HepG2 (cell line): ENCODE results near the gene TNFRSF11A. TPM values are rescaled to one million over a fixed set of nuclear protein-coding genes. Genes with fewer than 3 reads are reported as not detected.
A peak's percentile ranks its signal among the peaks of the same experiment; 100 is the strongest.

Experiments used
- BORCS8-MEF2B ChIP-seq: sonication (generic); formaldehyde crosslinking; IDR thresholded peaks from 2 replicates; pipeline ENCODE4 v1.8.0; 2022; ENCODE audit warnings: mild to moderate bottlenecking, missing genetic modification reagents
- CBX5 ChIP-seq: sonication (generic); formaldehyde crosslinking; IDR thresholded peaks from 2 replicates; pipeline ENCODE4 v1.4.0; 2020; ENCODE audit warnings: missing genetic modification reagents, borderline replicate concordance
- CEBPG ChIP-seq: IDR thresholded peaks from 2 replicates; pipeline ENCODE4 v1.6.1; 2016
- GABPA ChIP-seq, 2 experiments: IDR thresholded peaks; 2 replicates each; pipeline ENCODE4 v1.6.1; 2011 to 2016; ENCODE audit warnings: low read depth in 2 of 2, low read length in 1 of 2, missing biosample characterization in 1 of 2, missing genetic modification characterization in 1 of 2
- GATAD2A ChIP-seq: IDR thresholded peaks from 2 replicates; pipeline ENCODE4 v1.6.1; 2016
- HOXA9 ChIP-seq: sonication (generic); formaldehyde crosslinking; IDR thresholded peaks from 2 replicates; pipeline ENCODE4 v1.8.1; 2022; ENCODE audit warnings: missing genetic modification reagents, mild to moderate bottlenecking, moderate library complexity, borderline replicate concordance
- MAZ ChIP-seq, 2 experiments: sonication (generic) in 1 of 2; formaldehyde crosslinking in 1 of 2; IDR thresholded peaks; 2 replicates each; pipeline versions ENCODE4 v1.5.0 to v1.6.1; 2012 to 2020; ENCODE audit warnings: low read depth in 2 of 2, mild to moderate bottlenecking in 2 of 2, borderline replicate concordance in 1 of 2, improper control_type of control experiment in 1 of 2, low read length in 1 of 2, missing genetic modification reagents in 1 of 2, moderate library complexity in 1 of 2
- NFKB2 ChIP-seq: sonication (generic); formaldehyde crosslinking; IDR thresholded peaks from 2 replicates; pipeline ENCODE4 v1.4.0; 2020; ENCODE audit warnings: missing genetic modification reagents, borderline replicate concordance
- NR3C1 ChIP-seq: sonication (generic); formaldehyde crosslinking; IDR thresholded peaks from 2 replicates; pipeline ENCODE4 v1.4.0; 2020; ENCODE audit warnings: missing genetic modification reagents
- PREB ChIP-seq: sonication (generic); formaldehyde crosslinking; IDR thresholded peaks from 2 replicates; pipeline ENCODE4 v1.4.0; 2020; ENCODE audit warnings: missing genetic modification reagents
- RFXANK ChIP-seq: IDR thresholded peaks from 2 replicates; pipeline ENCODE4 v1.6.1; 2016
- SNAPC2 ChIP-seq: sonication (generic); formaldehyde crosslinking; IDR thresholded peaks from 2 replicates; pipeline ENCODE4 v1.8.1; 2022; ENCODE audit warnings: mild to moderate bottlenecking, missing genetic modification reagents
- SOX6 ChIP-seq, 2 experiments: fragments of 450-650 bp in 1 of 2; sonication (generic) in 1 of 2; formaldehyde crosslinking in 1 of 2; IDR thresholded peaks; 2 replicates each; pipeline versions ENCODE4 v1.4.0 to v1.6.1; 2017 to 2020; ENCODE audit warnings: antibody characterized with exemption in 1 of 2, mild to moderate bottlenecking in 1 of 2, missing genetic modification reagents in 1 of 2
- STAG1 ChIP-seq: sonication (generic); formaldehyde crosslinking; IDR thresholded peaks from 2 replicates; pipeline ENCODE4 v1.4.0; 2020; ENCODE audit warnings: missing genetic modification reagents
- ZNF501 ChIP-seq: sonication (generic); formaldehyde crosslinking; IDR thresholded peaks from 2 replicates; pipeline ENCODE4 v1.5.1; 2020; ENCODE audit warnings: mild to moderate bottlenecking, moderate library complexity, missing genetic modification reagents
- ZNF713 ChIP-seq: sonication (generic); formaldehyde crosslinking; IDR thresholded peaks from 2 replicates; pipeline ENCODE4 v1.4.0; 2020; ENCODE audit warnings: mild to moderate bottlenecking, missing genetic modification reagents
- ZNF746 ChIP-seq: sonication (generic); formaldehyde crosslinking; IDR thresholded peaks from 2 replicates; pipeline ENCODE4 v1.8.0; 2022; ENCODE audit warnings: mild to moderate bottlenecking, missing genetic modification reagents
- ZSCAN31 ChIP-seq: sonication (generic); formaldehyde crosslinking; IDR thresholded peaks from 2 replicates; pipeline ENCODE4 v1.5.0; 2020; ENCODE audit warnings: low read depth, mild to moderate bottlenecking, missing genetic modification reagents
- polyA plus RNA-seq, 8 experiments: library from polyadenylated mRNA; depleted of rRNA in 3 of 8; stranded (reverse) in 7 of 8; unstranded in 1 of 8; fragments of >200 nt; fragmentation: Illumina TruSeq in 4 of 8; extraction: Trizol in 4 of 8; gene quantifications; 2 replicates each; pipeline versions ENCODE4 v1.2.1 to v1.2.3, GENCODE V29; 2011 to 2016; ENCODE audit warnings: low read depth in 4 of 8, missing spikeins in 1 of 8, mixed read lengths in 1 of 8; ENCODE audit not compliant: insufficient read depth in 1 of 8
- total RNA-seq, 5 experiments: library from RNA; depleted of rRNA; stranded (reverse); fragments of >200 nt; fragmentation: Illumina TruSeq; extraction: Trizol; gene quantifications; 2 replicates each; pipeline ENCODE4 v1.2.3, GENCODE V29; 2016; ENCODE audit warnings: low read depth in 1 of 5
- TF ChIP-seq, protein P1 (sequence below), 2 experiments: sonication (generic) in 1 of 2; formaldehyde crosslinking in 1 of 2; IDR thresholded peaks; 2 replicates each; pipeline versions ENCODE4 v1.4.0 to v1.6.1; 2018 to 2020; ENCODE audit warnings: missing genetic modification reagents in 2 of 2, borderline replicate concordance in 1 of 2, low read depth in 1 of 2, mild to moderate bottlenecking in 1 of 2, missing biosample characterization in 1 of 2
- TF ChIP-seq, protein P2 (sequence below): sonication (generic); formaldehyde crosslinking; IDR thresholded peaks from 2 replicates; pipeline ENCODE4 v1.8.1; 2022; ENCODE audit warnings: mild to moderate bottlenecking, missing genetic modification reagents
- TF ChIP-seq, protein P3 (sequence below): sonication (generic); formaldehyde crosslinking; IDR thresholded peaks from 2 replicates; pipeline ENCODE4 v1.8.0; 2022; ENCODE audit warnings: mild to moderate bottlenecking, missing genetic modification reagents

TNFRSF11A gene
- total and polyA plus RNA-seq, 2 of the 13 experiments (the other 11 are each of a cell fraction or from before 2014, with no cell fraction given): 4.6 to 6.4 TPM

- TF ChIP-seq PREB (no peak), NFKB2 (CRISPR knock-in tag) (peak; percentile 65; the same call in 1 of the 2 replicates), GABPA (IDR thresholded peaks at IDR 0.05; ENCODE audit: low read depth, low read length) (no peak), GABPA (CRISPR knock-in tag; IDR thresholded peaks at IDR 0.05; ENCODE audit: low read depth) (no peak), SNAPC2 (0 out of 2 replicates have a peak, but pooled peaks have one; percentile 37), NR3C1 (CRISPR knock-in tag) (no peak), ZNF746 (0 out of 2 replicates have a peak, but pooled peaks have one; percentile 7), CEBPG (no peak), RFXANK (CRISPR knock-in tag) (no peak), ZSCAN31 (CRISPR knock-in tag) (peak; percentile 49; the same call in 1 of the 2 replicates), SOX6 (IDR thresholded peaks at IDR 0.05) (no peak), SOX6 (CRISPR knock-in tag; IDR thresholded peaks at IDR 0.05) (no peak), HOXA9 (no peak), MAZ (IDR thresholded peaks at IDR 0.05; ENCODE audit: borderline replicate concordance, low read depth, low read length) (no peak), MAZ (CRISPR knock-in tag; IDR thresholded peaks at IDR 0.05; ENCODE audit: low read depth) (no peak), ZNF501 (CRISPR knock-in tag) (peak; percentile 35; the same call in 1 of the 2 replicates), GATAD2A (CRISPR knock-in tag) (peak; percentile 17; the same call in 1 of the 2 replicates), CBX5 (CRISPR knock-in tag) (no peak), ZNF713 (no peak), BORCS8-MEF2B (CRISPR knock-in tag) (0 out of 2 replicates have a peak, but pooled peaks have one; percentile 41), STAG1 (CRISPR knock-in tag) (peak; percentile 0; the same call in 1 of the 2 replicates)
- TF ChIP-seq, protein P1, sequence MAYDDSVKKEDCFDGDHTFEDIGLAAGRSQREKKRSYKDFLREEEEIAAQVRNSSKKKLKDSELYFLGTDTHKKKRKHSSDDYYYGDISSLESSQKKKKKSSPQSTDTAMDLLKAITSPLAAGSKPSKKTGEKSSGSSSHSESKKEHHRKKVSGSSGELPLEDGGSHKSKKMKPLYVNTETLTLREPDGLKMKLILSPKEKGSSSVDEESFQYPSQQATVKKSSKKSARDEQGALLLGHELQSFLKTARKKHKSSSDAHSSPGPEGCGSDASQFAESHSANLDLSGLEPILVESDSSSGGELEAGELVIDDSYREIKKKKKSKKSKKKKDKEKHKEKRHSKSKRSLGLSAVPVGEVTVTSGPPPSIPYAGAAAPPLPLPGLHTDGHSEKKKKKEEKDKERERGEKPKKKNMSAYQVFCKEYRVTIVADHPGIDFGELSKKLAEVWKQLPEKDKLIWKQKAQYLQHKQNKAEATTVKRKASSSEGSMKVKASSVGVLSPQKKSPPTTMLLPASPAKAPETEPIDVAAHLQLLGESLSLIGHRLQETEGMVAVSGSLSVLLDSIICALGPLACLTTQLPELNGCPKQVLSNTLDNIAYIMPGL (CRISPR knock-in tag; IDR thresholded peaks at IDR 0.05; ENCODE audit: borderline replicate concordance in 1 of 2, low read depth in 1 of 2): peak in 1 of 2 experiments; percentile 44; a peak in 1 of 4 replicates
- TF ChIP-seq, protein P2, sequence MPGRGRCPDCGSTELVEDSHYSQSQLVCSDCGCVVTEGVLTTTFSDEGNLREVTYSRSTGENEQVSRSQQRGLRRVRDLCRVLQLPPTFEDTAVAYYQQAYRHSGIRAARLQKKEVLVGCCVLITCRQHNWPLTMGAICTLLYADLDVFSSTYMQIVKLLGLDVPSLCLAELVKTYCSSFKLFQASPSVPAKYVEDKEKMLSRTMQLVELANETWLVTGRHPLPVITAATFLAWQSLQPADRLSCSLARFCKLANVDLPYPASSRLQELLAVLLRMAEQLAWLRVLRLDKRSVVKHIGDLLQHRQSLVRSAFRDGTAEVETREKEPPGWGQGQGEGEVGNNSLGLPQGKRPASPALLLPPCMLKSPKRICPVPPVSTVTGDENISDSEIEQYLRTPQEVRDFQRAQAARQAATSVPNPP (CRISPR knock-in tag): 0 out of 2 replicates have a peak, but pooled peaks have one; percentile 40
- TF ChIP-seq, protein P3, sequence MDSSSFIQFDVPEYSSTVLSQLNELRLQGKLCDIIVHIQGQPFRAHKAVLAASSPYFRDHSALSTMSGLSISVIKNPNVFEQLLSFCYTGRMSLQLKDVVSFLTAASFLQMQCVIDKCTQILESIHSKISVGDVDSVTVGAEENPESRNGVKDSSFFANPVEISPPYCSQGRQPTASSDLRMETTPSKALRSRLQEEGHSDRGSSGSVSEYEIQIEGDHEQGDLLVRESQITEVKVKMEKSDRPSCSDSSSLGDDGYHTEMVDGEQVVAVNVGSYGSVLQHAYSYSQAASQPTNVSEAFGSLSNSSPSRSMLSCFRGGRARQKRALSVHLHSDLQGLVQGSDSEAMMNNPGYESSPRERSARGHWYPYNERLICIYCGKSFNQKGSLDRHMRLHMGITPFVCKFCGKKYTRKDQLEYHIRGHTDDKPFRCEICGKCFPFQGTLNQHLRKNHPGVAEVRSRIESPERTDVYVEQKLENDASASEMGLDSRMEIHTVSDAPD (CRISPR knock-in tag): 0 out of 2 replicates have a peak, but pooled peaks have one; percentile 47
Measured at GRCh38 chr18:62325806-62326645, 916 bp downstream of the TNFRSF11A start (continued).
